Prostate gland (tissue), 2 donors: ENCODE results near the gene SPTBN4. TPM values are rescaled to one million over a fixed set of nuclear protein-coding genes. Genes with fewer than 3 reads are reported as not detected.

Source experiments
- DNase-seq: peaks from one replicate; pipeline ENCODE4 v3.0.0-alpha.2; 2019; ENCODE audit warnings: low spot score
- H3K27ac ChIP-seq, 2 donors: fragments of 200-600 bp; sonication (generic); 2 replicates each; pipeline ENCODE4 v1.5.1; 2017 to 2019
- H3K27me3 ChIP-seq: fragments of 200-600 bp; sonication (generic); replicated peaks from 2 replicates; pipeline ENCODE4 v1.5.1; 2019; ENCODE audit not compliant: insufficient read depth
- H3K36me3 ChIP-seq, 2 donors: fragments of 200-600 bp; sonication (generic); 1 replicate in 1 of 2; 2 replicates in 1 of 2; pipeline versions ENCODE4 v1.5.1 to v1.8.1; 2017 to 2019
- H3K4me1 ChIP-seq: fragments of 200-600 bp; sonication (generic); replicated peaks from 2 replicates; pipeline ENCODE4 v1.5.1; 2019
- H3K4me3 ChIP-seq, 2 donors: fragments of 200-600 bp; sonication (generic); 2 replicates each; pipeline ENCODE4 v1.5.1; 2017 to 2019
- H3K9me3 ChIP-seq: fragments of 200-600 bp; sonication (generic); 2 replicates; pipeline ENCODE4 v1.5.1; 2017
- POLR2A ChIP-seq: fragments of 450-650 bp; IDR thresholded peaks from one replicate; pipeline ENCODE4 v1.6.1; 2016; ENCODE audit warnings: antibody characterized with exemption, mild to moderate bottlenecking
- POLR2AphosphoS5 ChIP-seq: sonication (generic); formaldehyde crosslinking; IDR thresholded peaks from one replicate; pipeline ENCODE4 v1.6.1; 2017; ENCODE audit warnings: antibody characterized with exemption
- WGBS: methylation state at CpG from one replicate; pipeline ENCODE4 v1.1.5; 2018; 5-methylcytosine and 5-hydroxymethylcytosine counted together
- intact Hi-C: fragments of 100-400 bp; cut with DNase I; formaldehyde crosslinking; loops from one replicate; pipeline ENCODE4 v1.14.2; 2022
- total RNA-seq, 2 donors: library from RNA; depleted of rRNA; stranded (reverse); fragments of >200 nt; gene quantifications; one replicate each; pipeline ENCODE4 v1.1.0, GENCODE V29; 2016
- TF ChIP-seq, protein P1 (sequence below), 4 experiments: fragments of 200-600 bp in 2 of 4; fragments of 450-650 bp in 2 of 4; sonication (generic) in 2 of 4; IDR thresholded peaks; 1 replicate in 3 of 4; 2 replicates in 1 of 4; pipeline ENCODE4 v1.5.1; 2016 to 2019; ENCODE audit warnings: antibody characterized with exemption in 4 of 4, mild to moderate bottlenecking in 2 of 4, moderate library complexity in 2 of 4

Gene SPTBN4
- total RNA-seq, 2 donors from 2014 or later, result 5.2 to 21.9 TPM

DNA sequence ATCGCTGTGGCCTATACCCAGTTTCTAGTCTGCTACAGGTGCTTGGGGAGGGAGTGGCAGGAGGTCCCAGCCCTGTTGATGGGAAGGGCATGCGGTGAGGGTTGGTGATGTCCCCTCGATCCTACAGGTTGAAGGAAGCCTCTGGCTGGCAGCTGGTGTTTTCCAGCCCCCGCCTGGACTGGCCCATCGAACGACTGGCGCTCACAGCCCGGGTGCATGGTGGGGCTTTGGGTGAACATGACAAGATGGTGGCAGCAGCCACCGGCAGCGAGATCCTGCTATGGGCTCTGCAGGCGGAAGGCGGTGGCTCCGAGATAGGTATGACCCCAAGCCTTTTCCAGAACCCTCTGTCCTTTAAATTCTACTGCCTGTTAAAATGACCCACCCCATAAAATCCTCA is 113.8 kb downstream of the SPTBN4 start:
- WGBS, result 97% methylated on average over 12 of the region's 13 CpGs
- Histone ChIP-seq H3K4me3 (no peak overlapping the region), H3K36me3 (no peaks in the 10 kb centered on the region), H3K27me3 (no peaks in the 10 kb centered on the region), H3K4me1 (no peaks in the 10 kb centered on the region), H3K27ac (no peak overlapping the region), H3K9me3 (no peaks in the 10 kb centered on the region)
- TF ChIP-seq POLR2A (no peak), POLR2AphosphoS5 (no peak)
- TF ChIP-seq, protein P1, sequence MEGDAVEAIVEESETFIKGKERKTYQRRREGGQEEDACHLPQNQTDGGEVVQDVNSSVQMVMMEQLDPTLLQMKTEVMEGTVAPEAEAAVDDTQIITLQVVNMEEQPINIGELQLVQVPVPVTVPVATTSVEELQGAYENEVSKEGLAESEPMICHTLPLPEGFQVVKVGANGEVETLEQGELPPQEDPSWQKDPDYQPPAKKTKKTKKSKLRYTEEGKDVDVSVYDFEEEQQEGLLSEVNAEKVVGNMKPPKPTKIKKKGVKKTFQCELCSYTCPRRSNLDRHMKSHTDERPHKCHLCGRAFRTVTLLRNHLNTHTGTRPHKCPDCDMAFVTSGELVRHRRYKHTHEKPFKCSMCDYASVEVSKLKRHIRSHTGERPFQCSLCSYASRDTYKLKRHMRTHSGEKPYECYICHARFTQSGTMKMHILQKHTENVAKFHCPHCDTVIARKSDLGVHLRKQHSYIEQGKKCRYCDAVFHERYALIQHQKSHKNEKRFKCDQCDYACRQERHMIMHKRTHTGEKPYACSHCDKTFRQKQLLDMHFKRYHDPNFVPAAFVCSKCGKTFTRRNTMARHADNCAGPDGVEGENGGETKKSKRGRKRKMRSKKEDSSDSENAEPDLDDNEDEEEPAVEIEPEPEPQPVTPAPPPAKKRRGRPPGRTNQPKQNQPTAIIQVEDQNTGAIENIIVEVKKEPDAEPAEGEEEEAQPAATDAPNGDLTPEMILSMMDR (IDR thresholded peaks at IDR 0.05), result no peak
- DNase-seq, result no peak
- intact Hi-C loops, result no loop called here

DNA sequence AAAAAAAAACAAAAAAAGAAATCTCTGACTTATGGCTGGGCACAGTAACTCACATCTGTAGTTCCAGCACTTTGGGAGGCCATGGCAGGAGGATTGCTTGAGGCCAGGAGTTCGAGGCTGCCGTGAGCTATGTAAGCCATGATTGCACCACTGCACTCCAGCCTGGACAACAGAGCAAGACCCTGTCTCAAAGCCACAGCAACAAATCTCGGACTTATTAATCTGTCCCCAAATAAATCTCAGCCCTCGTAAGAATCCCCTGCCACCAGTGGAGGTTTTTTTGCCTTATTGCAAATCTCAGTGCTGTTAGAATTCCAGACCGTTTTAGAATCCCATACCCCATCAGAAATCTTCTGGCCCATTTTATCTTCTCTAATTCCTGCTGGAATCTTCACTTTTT is 114.7 kb downstream of the SPTBN4 start:
- Histone ChIP-seq H3K36me3 (no peaks in the 10 kb centered on the region), H3K4me3 (no peak overlapping the region), H3K27me3 (no peaks in the 10 kb centered on the region), H3K27ac (no peak overlapping the region), H3K4me1 (no peaks in the 10 kb centered on the region), H3K9me3 (no peaks in the 10 kb centered on the region)
- no peak for TF ChIP-seq POLR2AphosphoS5
- no peak for TF ChIP-seq POLR2A
- TF ChIP-seq, protein P1 (IDR thresholded peaks at IDR 0.05), result no peak
- no peak for DNase-seq
- WGBS, result 97% methylated on average over 5 of the region's 5 CpGs
- intact Hi-C loops, result no loop called here

DNA sequence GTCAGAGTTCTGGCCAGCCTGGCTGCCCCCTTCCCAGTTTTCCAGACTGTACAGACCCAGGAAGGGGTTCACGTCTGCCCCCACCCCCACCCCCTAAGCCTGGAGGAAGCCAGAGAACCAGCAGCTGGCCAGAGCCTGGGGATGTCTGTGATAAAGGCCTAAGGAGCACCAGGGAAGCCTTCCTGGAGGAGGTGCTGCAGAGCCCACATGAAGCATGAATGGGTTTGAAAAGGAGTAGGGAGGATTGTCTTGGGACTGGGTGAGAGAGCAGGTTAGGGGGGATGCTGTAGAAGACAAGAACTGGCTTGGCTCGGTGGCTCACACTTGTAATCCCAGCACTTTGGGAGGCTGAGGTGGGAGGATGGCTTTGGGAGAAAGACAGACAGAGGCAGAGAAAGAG is 115.7 kb downstream of the SPTBN4 start:
- no peaks in the 10 kb centered on the region for H3K27me3 ChIP-seq
- no peak overlapping the region for H3K4me3 ChIP-seq
- 82% methylated on average over 1 of the region's 2 CpGs for WGBS
- H3K9me3 ChIP-seq, result no peaks in the 10 kb centered on the region
- H3K4me1 ChIP-seq, result no peaks in the 10 kb centered on the region
- H3K36me3 ChIP-seq, result no peaks in the 10 kb centered on the region
- TF ChIP-seq, protein P1 (IDR thresholded peaks at IDR 0.05), result no peak
- TF ChIP-seq POLR2A (no peak), POLR2AphosphoS5 (no peak)
- intact Hi-C loops, result no loop called here
- no peak overlapping the region for H3K27ac ChIP-seq
- no peak for DNase-seq

DNA sequence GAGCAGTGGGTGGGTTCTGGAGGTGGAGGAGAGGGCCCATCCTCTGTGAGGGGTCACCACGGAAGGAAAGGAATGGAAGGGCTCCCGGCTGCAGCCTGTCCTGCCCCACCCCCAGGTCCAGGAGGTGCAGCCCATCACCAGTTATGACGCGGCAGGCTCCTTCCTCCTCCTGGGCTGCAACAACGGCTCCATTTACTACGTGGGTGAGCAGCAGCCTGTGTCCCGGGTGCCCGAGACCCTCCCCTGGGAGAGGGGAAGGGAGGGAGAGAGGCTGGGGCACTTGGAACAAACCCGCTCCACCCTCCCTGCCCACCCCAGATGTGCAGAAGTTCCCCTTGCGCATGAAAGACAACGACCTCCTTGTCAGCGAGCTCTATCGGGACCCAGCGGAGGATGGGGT is 116.5 kb downstream of the SPTBN4 start:
- Histone ChIP-seq H3K27me3 (no peaks in the 10 kb centered on the region), H3K4me3 (no peak overlapping the region), H3K27ac (no peak overlapping the region), H3K4me1 (no peaks in the 10 kb centered on the region), H3K36me3 (no peaks in the 10 kb centered on the region), H3K9me3 (no peaks in the 10 kb centered on the region)
- DNase-seq, result no peak
- TF ChIP-seq, protein P1 (IDR thresholded peaks at IDR 0.05), result no peak
- TF ChIP-seq POLR2AphosphoS5 (no peak), POLR2A (no peak)
- intact Hi-C loops, result no loop called here
- 86% methylated on average over 14 of the region's 14 CpGs for WGBS

DNA sequence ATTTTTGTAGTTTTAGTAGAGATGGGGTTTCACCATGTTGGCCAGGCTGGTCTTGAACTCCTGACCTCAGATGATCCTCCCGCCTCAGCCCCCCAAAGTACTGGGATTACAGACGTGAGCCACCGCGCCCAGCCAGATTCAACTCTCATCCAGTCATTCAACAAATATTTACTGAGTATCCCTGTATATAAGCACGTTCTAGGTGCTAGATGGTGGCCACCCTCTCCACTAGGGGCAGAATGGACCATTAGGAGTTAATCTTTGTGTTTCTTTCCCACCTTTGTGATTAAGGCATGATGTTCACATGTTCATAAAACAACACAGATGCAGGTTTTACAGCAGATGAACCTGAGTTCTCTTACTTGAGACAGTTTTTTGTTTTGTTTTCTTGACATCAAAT is 117.2 kb downstream of the SPTBN4 start:
- H3K4me3 ChIP-seq, result no peak overlapping the region
- no peak for DNase-seq
- H3K36me3 ChIP-seq, result no peaks in the 10 kb centered on the region
- H3K9me3 ChIP-seq, result no peaks in the 10 kb centered on the region
- no peaks in the 10 kb centered on the region for H3K4me1 ChIP-seq
- no peak overlapping the region for H3K27ac ChIP-seq
- no peaks in the 10 kb centered on the region for H3K27me3 ChIP-seq
- no peak for TF ChIP-seq POLR2A
- no peak for TF ChIP-seq POLR2AphosphoS5
- TF ChIP-seq, protein P1 (IDR thresholded peaks at IDR 0.05), result no peak
- intact Hi-C loops, result no loop called here
- 80% methylated on average over 5 of the region's 5 CpGs for WGBS
